HepG2 (cell line): ENCODE data around the gene VAMP2. TPM values are rescaled to one million over a fixed set of nuclear protein-coding genes. Genes with fewer than 3 reads are reported as not detected.

Experiments used
- ARID5B ChIP-seq: IDR thresholded peaks from 2 replicates; pipeline ENCODE4 v1.4.0; 2020; ENCODE audit warnings: mild to moderate bottlenecking, missing genetic modification reagents
- DNMT1 ChIP-seq: sonication (generic); formaldehyde crosslinking; IDR thresholded peaks from 2 replicates; pipeline ENCODE4 v1.5.1; 2020; ENCODE audit warnings: mild to moderate bottlenecking, missing genetic modification reagents
- ELK4 ChIP-seq: sonication (generic); formaldehyde crosslinking; IDR thresholded peaks from 2 replicates; pipeline ENCODE4 v1.9.0; 2021; ENCODE audit warnings: missing genetic modification reagents, borderline replicate concordance
- MAF1 ChIP-seq: sonication (generic); formaldehyde crosslinking; IDR thresholded peaks from 2 replicates; pipeline ENCODE4 v1.5.0; 2020; ENCODE audit warnings: missing genetic modification reagents, borderline replicate concordance
- SKI ChIP-seq: fragments of 450-650 bp; IDR thresholded peaks from one replicate; pipeline ENCODE4 v1.6.1; 2018; ENCODE audit warnings: mild to moderate bottlenecking; ENCODE audit not compliant: partially characterized antibody
- SP1 ChIP-seq, 2 experiments: fragments of 450-650 bp in 1 of 2; sonication (generic) in 1 of 2; formaldehyde crosslinking in 1 of 2; IDR thresholded peaks; 2 replicates each; pipeline versions ENCODE4 v1.4.0 to v1.6.1; 2016 to 2020; ENCODE audit warnings: missing genetic modification reagents in 1 of 2
- ZBTB39 ChIP-seq: sonication (generic); formaldehyde crosslinking; IDR thresholded peaks from 2 replicates; pipeline ENCODE4 v1.5.0; 2020; ENCODE audit warnings: missing genetic modification reagents
- ZHX1 ChIP-seq: sonication (generic); formaldehyde crosslinking; IDR thresholded peaks from 2 replicates; pipeline ENCODE4 v1.8.1; 2022; ENCODE audit warnings: low read depth, mild to moderate bottlenecking, missing genetic modification reagents
- ZNF430 ChIP-seq: sonication (generic); formaldehyde crosslinking; IDR thresholded peaks from 2 replicates; pipeline ENCODE4 v1.9.0; 2021; ENCODE audit warnings: mild to moderate bottlenecking, missing genetic modification reagents
- ZNF503 ChIP-seq: sonication (generic); formaldehyde crosslinking; IDR thresholded peaks from 2 replicates; pipeline ENCODE4 v1.4.0; 2020; ENCODE audit warnings: missing genetic modification reagents
- ZNF816 ChIP-seq: sonication (generic); formaldehyde crosslinking; IDR thresholded peaks from 2 replicates; pipeline ENCODE4 v1.8.0; 2022; ENCODE audit warnings: missing genetic modification reagents, mild to moderate bottlenecking, borderline replicate concordance
- ZSCAN31 ChIP-seq: sonication (generic); formaldehyde crosslinking; IDR thresholded peaks from 2 replicates; pipeline ENCODE4 v1.5.0; 2020; ENCODE audit warnings: low read depth, mild to moderate bottlenecking, missing genetic modification reagents
- ZUFSP ChIP-seq: sonication (generic); formaldehyde crosslinking; IDR thresholded peaks from 2 replicates; pipeline ENCODE4 v1.9.0; 2021; ENCODE audit warnings: missing genetic modification reagents, mild to moderate bottlenecking, borderline replicate concordance
- polyA plus RNA-seq, 8 experiments: library from polyadenylated mRNA; depleted of rRNA in 3 of 8; stranded (reverse) in 7 of 8; unstranded in 1 of 8; fragments of >200 nt; fragmentation: Illumina TruSeq in 4 of 8; extraction: Trizol in 4 of 8; gene quantifications; 2 replicates each; pipeline versions ENCODE4 v1.2.1 to v1.2.3, GENCODE V29; 2011 to 2016; ENCODE audit warnings: low read depth in 4 of 8, missing spikeins in 1 of 8, mixed read lengths in 1 of 8; ENCODE audit not compliant: insufficient read depth in 1 of 8
- total RNA-seq, 5 experiments: library from RNA; depleted of rRNA; stranded (reverse); fragments of >200 nt; fragmentation: Illumina TruSeq; extraction: Trizol; gene quantifications; 2 replicates each; pipeline ENCODE4 v1.2.3, GENCODE V29; 2016; ENCODE audit warnings: low read depth in 1 of 5

VAMP2 gene
- total and polyA plus RNA-seq, 2 of the 13 experiments (the other 11 are each of a cell fraction or from before 2014, with no cell fraction given), result 3.9 to 17.2 TPM

- TF ChIP-seq ZSCAN31 (CRISPR knock-in tag), result no peak
- no peak for TF ChIP-seq ZHX1 (CRISPR knock-in tag)
- TF ChIP-seq ZNF503 (CRISPR knock-in tag), result peak; percentile 59
- TF ChIP-seq ZNF816 (CRISPR knock-in tag), result peak; percentile 83; the same call in 1 of the 2 replicates
- TF ChIP-seq SKI, result peak; percentile 75
- no peak for TF ChIP-seq ELK4 (CRISPR knock-in tag)
- no peak for TF ChIP-seq ZBTB39 (CRISPR knock-in tag)
- no peak for TF ChIP-seq SP1 (IDR thresholded peaks at IDR 0.05)
- TF ChIP-seq SP1 (CRISPR knock-in tag; IDR thresholded peaks at IDR 0.05), result no peak
- TF ChIP-seq MAF1 (CRISPR knock-in tag), result no peak
- no peak for TF ChIP-seq DNMT1
- no peak for TF ChIP-seq ZUFSP (CRISPR knock-in tag)
- TF ChIP-seq ZNF430 (CRISPR knock-in tag), result no peak
- peak; percentile 69 for TF ChIP-seq ARID5B (CRISPR knock-in tag)
Measured at GRCh38 chr17:8210761-8211458, 48.2 kb upstream of the VAMP2 start (continued).
